GM21526 (cell line): ENCODE measurements around the gene MLNR.

Experiments
- ATAC-seq: cut with Tn5 transposase; IDR thresholded peaks from one replicate; pipeline ENCODE4 v1.9.1; 2021; ENCODE audit warnings: moderate library complexity; ENCODE audit not compliant: unreplicated experiment, low FRiP score

MLNR gene, protein sequence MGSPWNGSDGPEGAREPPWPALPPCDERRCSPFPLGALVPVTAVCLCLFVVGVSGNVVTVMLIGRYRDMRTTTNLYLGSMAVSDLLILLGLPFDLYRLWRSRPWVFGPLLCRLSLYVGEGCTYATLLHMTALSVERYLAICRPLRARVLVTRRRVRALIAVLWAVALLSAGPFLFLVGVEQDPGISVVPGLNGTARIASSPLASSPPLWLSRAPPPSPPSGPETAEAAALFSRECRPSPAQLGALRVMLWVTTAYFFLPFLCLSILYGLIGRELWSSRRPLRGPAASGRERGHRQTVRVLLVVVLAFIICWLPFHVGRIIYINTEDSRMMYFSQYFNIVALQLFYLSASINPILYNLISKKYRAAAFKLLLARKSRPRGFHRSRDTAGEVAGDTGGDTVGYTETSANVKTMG

GRCh38 chr13:49220036-49220855, at the start of gene MLNR:
Gene MLNR (plus strand): TSS chr13:49220338. CDS start chr13:49220338, 0 bp downstream.
- no peak for ATAC-seq

- no peak for ATAC-seq
Observed at GRCh38 chr13:49171359-49171758, 48.8 kb upstream of the MLNR start.

- ATAC-seq: no peak
Observed at GRCh38 chr13:49183672-49184325, 36.3 kb upstream of the MLNR start.

DNA sequence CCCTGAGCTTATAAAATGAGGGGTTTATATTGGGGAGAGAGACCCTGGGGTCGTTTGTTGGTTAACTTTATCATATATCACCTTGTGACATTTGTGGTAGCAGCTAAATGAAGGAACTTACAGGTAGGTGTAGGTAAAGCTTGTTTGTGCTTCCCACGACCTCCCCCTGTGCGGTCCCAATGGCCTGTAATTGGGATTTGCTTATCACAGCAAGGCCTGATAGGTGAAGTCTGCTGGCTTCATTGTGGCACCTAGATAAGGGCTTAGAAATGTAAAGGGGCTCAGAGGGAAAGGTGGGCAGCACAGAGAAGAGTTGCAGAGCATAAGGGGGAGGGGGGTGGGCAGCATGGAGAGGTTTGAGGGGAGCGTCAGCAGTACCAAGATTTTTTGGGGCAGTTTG, 35.5 kb upstream of the MLNR start:
- ATAC-seq: no peak

- no peak for ATAC-seq
Observed at GRCh38 chr13:49185264-49185663, 34.9 kb upstream of the MLNR start.

DNA sequence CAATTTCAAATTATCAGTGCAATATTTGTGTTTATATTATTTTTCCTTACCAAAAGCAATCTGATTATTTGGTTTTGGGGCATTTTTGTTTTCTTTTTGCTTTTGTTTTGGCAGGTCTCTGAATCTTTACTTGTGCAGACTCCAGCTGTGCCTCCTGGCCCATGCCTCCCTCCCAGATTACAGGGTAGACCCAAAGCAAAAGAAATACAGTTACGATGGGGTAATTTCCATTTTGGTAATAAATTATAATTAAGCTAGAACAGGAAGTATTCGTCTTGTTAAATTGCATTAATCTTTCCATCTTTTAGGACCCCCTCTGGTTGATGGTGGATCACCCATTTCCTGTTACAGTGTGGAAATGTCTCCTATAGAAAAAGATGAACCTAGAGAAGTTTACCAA, 29.2 kb upstream of the MLNR start:
- no peak for ATAC-seq

DNA sequence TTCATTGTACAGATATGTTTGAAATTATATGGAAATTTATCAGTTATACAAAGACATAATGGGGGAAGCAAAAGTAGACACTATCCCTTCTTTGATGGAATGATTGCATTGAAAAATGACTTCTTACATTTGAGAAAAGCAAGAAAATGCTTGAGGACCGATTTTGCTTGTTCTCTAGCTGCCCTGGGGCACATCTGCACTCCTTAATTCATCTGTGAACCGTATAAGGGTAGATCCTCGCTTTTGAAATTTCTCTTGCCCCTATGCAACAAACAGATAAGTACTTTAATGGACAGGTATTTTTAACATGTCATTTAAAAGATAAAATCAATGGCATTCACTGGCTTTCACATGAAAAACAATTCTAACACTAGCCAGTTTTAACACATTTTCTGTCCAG, 13.5 kb upstream of the MLNR start:
- ATAC-seq: no peak

GRCh38 chr13:49208619-49209018, 11.5 kb upstream of the MLNR start:
- ATAC-seq: no peak

GRCh38 chr13:49210114-49210513, 10.0 kb upstream of the MLNR start:
- no peak for ATAC-seq

DNA sequence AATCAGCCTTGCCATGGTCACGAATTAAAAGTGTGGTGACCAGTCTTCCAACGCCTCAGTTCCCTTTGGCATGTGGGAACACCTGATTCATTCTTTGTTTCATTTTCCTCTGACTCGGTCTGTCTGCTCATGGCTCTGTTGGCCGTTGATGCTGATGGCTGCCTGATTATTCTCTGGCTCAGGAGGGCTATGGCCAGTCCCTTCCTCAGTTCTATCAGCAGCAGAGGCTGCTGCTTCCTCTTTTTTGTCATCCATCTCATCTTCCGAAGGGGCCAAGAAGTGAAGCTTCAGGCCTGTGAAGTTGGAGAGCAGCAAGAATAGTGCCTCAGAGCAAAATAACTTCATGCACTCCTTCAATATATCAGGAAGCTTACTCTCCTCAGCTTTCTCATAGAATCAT, 9.5 kb upstream of the MLNR start:
- ATAC-seq: no peak

DNA sequence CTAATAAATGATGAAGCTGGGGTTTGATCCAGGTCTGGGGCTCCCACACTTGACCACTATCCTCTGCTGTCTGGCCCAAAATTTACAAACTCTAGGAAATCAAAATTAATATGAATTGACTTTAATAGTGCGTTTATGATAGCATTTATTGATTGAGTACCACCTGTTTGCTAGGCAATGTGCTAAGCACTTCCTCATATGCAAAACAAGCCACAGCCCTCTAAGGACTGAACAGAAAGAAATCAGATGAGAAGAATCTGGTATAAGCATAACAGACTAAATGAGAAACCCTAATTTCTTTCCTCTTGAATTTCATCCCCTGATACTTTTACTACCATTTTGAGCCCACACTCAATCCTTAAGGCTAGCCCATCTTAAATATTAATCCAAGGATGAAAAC, 6.6 kb upstream of the MLNR start:
- no peak for ATAC-seq

- no peak for ATAC-seq
Observed at GRCh38 chr13:49213997-49214916, 5.9 kb upstream of the MLNR start.

DNA sequence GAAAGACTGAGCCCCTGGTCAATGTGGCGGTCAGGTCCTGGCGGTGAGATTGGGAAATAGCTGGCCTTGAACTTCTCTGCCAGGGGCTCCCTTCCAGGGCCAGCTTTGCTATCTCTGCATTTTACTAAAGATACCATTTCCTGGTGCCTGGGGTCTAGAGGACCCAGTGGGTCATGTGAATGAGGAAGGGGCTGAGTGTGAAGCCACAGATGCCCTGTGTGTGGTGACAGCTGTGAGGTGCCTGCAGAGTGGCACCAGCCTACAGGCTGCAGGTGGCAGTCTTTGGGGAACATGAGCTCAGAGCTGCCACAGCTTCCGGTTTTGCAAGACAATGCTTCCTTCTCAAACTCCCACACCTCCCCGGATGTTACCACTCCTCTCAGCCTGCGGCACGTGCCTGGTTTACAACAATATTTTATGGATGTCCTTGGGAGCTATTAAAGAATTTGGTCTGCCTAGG, 5.2 kb upstream of the MLNR start:
- ATAC-seq: no peak

GRCh38 chr13:49216334-49216733, 3.8 kb upstream of the MLNR start:
- ATAC-seq: no peak

- no peak for ATAC-seq
Observed at GRCh38 chr13:49217962-49218492, 2.1 kb upstream of the MLNR start.

DNA sequence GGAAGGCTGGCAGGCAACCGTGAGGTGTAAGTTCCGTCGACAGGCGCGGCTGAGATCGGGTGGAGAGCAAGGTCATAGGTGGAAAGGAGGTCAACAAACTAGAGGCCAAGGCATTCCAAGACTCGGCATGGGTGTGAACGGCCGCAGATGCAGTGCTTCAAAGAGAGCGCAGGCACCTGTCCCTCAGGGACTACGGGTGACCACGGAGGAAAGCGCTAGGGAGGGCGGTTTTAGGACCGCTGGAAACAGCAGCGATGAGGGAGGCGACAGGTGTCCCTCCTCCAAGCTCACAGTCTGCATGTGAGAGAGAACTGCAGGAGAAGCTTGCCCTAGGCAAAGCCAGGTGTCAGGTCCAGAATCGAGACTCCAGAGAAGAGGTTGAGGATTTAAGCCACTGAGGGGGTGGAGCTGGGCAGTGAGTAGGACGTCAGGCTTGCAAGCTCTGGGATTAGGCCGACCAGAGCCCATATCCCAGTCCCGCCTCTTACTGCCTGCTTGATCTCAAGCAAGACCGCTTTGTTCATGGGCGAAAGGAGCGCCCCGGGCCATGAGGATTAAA, 1.6 kb upstream of the MLNR start:
- ATAC-seq: no peak

DNA sequence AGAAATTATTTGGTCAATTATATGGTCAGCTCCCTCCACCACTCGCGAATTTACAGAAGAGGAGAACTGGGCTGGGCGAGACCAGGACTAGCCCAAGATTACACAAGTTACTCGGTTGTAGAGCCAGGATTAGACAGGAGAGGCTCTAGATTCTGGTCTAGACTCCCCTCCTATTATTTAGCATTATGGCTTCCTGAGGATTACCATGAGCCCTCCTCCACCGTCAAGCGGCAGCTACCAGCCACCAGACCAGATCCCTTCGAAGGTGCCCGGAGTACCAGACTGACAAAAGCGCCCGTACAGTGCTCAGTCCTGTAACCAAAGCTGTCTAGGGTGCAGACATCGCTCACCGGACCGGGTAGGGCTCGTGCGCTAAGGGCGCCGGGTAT, 497 bp upstream of the MLNR start:
- ATAC-seq: no peak

GRCh38 chr13:49220856-49221589, 885 bp downstream of the MLNR start:
- ATAC-seq: no peak

GRCh38 chr13:49221590-49221965, 1.4 kb downstream of the MLNR start:
- ATAC-seq: no peak
